HepG2 (cell line): ENCODE data around the gene SLU7. TPM values are rescaled to one million over a fixed set of nuclear protein-coding genes. Genes with fewer than 3 reads are reported as not detected.

Experiments used
- ATAC-seq: fragments of 200-7000 bp; cut with Tn5 transposase; 3 replicates; pipeline ENCODE4 v1.9.1; 2020; ENCODE audit warnings: mild to moderate bottlenecking, moderate library complexity
- BruUV-seq: library from RNA; stranded (reverse); fragments of 400-500 nt; replicated peaks from 2 replicates; lab custom pipeline; 2021; lab: Mats Ljungman, UMichigan
- CTCF ChIA-PET: fragments of 300-600 bp; formaldehyde crosslinking; extraction: SDS; loops from one replicate; lab custom pipeline; 2021; ENCODE audit warnings: low total read pairs, inconsistent platforms, low intra/inter-chr PET ratio; lab: Yijun Ruan, JAX
- POLR2A ChIA-PET: fragments of 350-600 bp; sonication (Branson Sonifier 250); formaldehyde crosslinking; loops from one replicate; lab custom pipeline; 2020; ENCODE audit warnings: antibody characterized with exemption, inconsistent platforms; lab: Yijun Ruan, JAX
- DNase-seq: peaks from one replicate; pipeline ENCODE4 v3.0.0-alpha.2; 2015; ENCODE audit warnings: low spot score
- FAIRE-seq: peaks from 3 replicates; lab custom pipeline; 2011; peaks lifted over from hg19 to GRCh38; lab: Jason Lieb, UNC
- H2AFZ ChIP-seq: one replicate; pipeline ENCODE4 v1.6.1; 2011; ENCODE audit warnings: low read length, inconsistent platforms
- H3K27ac ChIP-seq: fragments of 300-600 bp; 3 replicates; pipeline ENCODE4 v1.8.0; 2011; ENCODE audit warnings: mixed run types, mild to moderate bottlenecking, mixed read lengths, low read length, inconsistent platforms; ENCODE audit not compliant: insufficient read depth; ENCODE audit errors: extremely low read length
- H3K27me3 ChIP-seq, 2 experiments: fragments of 200-600 bp in 1 of 2; 2 replicates in 1 of 2; 3 replicates in 1 of 2; pipeline versions ENCODE4 v1.6.0 to v1.8.0; 2011; ENCODE audit warnings: low read length in 2 of 2, mild to moderate bottlenecking in 2 of 2, moderate library complexity in 2 of 2, inconsistent platforms in 1 of 2; ENCODE audit not compliant: insufficient read depth in 2 of 2, control insufficient read depth in 1 of 2
- H3K36me3 ChIP-seq, 2 experiments: fragments of 200-600 bp in 1 of 2; replicated peaks in 1 of 2; 2 replicates in 1 of 2; 3 replicates in 1 of 2; pipeline versions ENCODE4 v1.5.1 to v1.8.0; 2011; ENCODE audit warnings: low read length in 2 of 2, inconsistent platforms in 1 of 2; ENCODE audit not compliant: insufficient read depth in 2 of 2, control insufficient read depth in 1 of 2
- H3K4me1 ChIP-seq: 2 replicates; pipeline ENCODE4 v1.5.1; 2012; ENCODE audit warnings: low read length, inconsistent platforms; ENCODE audit not compliant: insufficient read depth
- H3K4me2 ChIP-seq: 2 replicates; pipeline ENCODE4 v1.6.0; 2011; ENCODE audit warnings: low read depth, low read length, inconsistent platforms
- H3K4me3 ChIP-seq, 3 experiments: fragments of 200-600 bp in 1 of 3; sonication (generic), shearing (Covaris generic) in 1 of 3; replicated peaks in 1 of 3; 2 replicates each; pipeline ENCODE4 v1.5.1; 2011 to 2016; ENCODE audit warnings: low read length in 3 of 3, inconsistent platforms in 2 of 3, low read depth in 2 of 3, mild to moderate bottlenecking in 2 of 3, control low read depth in 1 of 3, mixed read lengths in 1 of 3; ENCODE audit not compliant: insufficient read depth in 1 of 3
- H3K79me2 ChIP-seq: one replicate; pipeline ENCODE4 v1.6.1; 2011; ENCODE audit warnings: low read length, inconsistent platforms; ENCODE audit not compliant: insufficient read depth
- H3K9ac ChIP-seq: 2 replicates; pipeline ENCODE4 v1.6.0; 2011; ENCODE audit warnings: mild to moderate bottlenecking, low read depth, low read length, inconsistent platforms; ENCODE audit not compliant: insufficient read depth
- H3K9me3 ChIP-seq: 2 replicates; pipeline ENCODE4 v1.5.1; 2012; ENCODE audit warnings: mild to moderate bottlenecking, low read length
- H4K20me1 ChIP-seq: 2 replicates; pipeline ENCODE4 v1.6.0; 2011; ENCODE audit warnings: inconsistent platforms, mild to moderate bottlenecking, low read length, moderate library complexity; ENCODE audit not compliant: insufficient read depth
- JUND ChIP-seq: sonication (generic); formaldehyde crosslinking; IDR thresholded peaks from 2 replicates; pipeline ENCODE4 v1.8.0; 2022; ENCODE audit warnings: mild to moderate bottlenecking, missing genetic modification reagents
- KAT7 ChIP-seq: IDR thresholded peaks from 2 replicates; pipeline ENCODE4 v1.6.1; 2018; ENCODE audit warnings: borderline replicate concordance, missing compliant biosample characterization
- NFKBIZ ChIP-seq: IDR thresholded peaks from 2 replicates; pipeline ENCODE4 v1.6.1; 2018; ENCODE audit warnings: missing genetic modification reagents, missing compliant biosample characterization
- NR2F1 ChIP-seq, 2 experiments: fragments of 450-650 bp in 1 of 2; formaldehyde crosslinking in 1 of 2; IDR thresholded peaks; 2 replicates each; pipeline versions ENCODE4 v1.5.0 to v1.6.1; 2016 to 2020; ENCODE audit warnings: mild to moderate bottlenecking in 1 of 2, missing compliant biosample characterization in 1 of 2, missing genetic modification reagents in 1 of 2, moderate library complexity in 1 of 2
- SP4 ChIP-seq: sonication (generic); formaldehyde crosslinking; IDR thresholded peaks from 2 replicates; pipeline ENCODE4 v1.8.1; 2023; ENCODE audit warnings: mild to moderate bottlenecking, missing genetic modification reagents
- ZNF234 ChIP-seq: sonication (generic); formaldehyde crosslinking; conservative IDR thresholded peaks from 2 replicates; pipeline ENCODE4 v1.5.1; 2020; ENCODE audit warnings: mild to moderate bottlenecking, missing genetic modification reagents
- ZNF724P ChIP-seq: sonication (generic); formaldehyde crosslinking; IDR thresholded peaks from 2 replicates; pipeline ENCODE4 v1.8.0; 2022; ENCODE audit warnings: missing genetic modification reagents, borderline replicate concordance
- WGBS: methylation state at CpG from one replicate; pipeline ENCODE4 v1.1.6; 2017; ENCODE audit warnings: low lambda C conversion rate; 5-methylcytosine and 5-hydroxymethylcytosine counted together
- in situ Hi-C: cut with HindIII; loops from 2 replicates; pipeline ENCODE4 v1.10.0; 2017; ENCODE audit warnings: low pct_unique_long_range_greater_than_20kb; ENCODE audit not compliant: extremely low pct_ligation_motif_present
- intact Hi-C: fragments of 100-400 bp; cut with micrococcal nuclease; formaldehyde crosslinking; loops from one replicate; pipeline ENCODE4 v1.10.0; 2022; ENCODE audit not compliant: unreplicated experiment
- polyA plus RNA-seq, 8 experiments: library from polyadenylated mRNA; depleted of rRNA in 3 of 8; stranded (reverse) in 7 of 8; unstranded in 1 of 8; fragments of >200 nt; fragmentation: Illumina TruSeq in 4 of 8; extraction: Trizol in 4 of 8; gene quantifications; 2 replicates each; pipeline versions ENCODE4 v1.2.1 to v1.2.3, GENCODE V29; 2011 to 2016; ENCODE audit warnings: low read depth in 4 of 8, missing spikeins in 1 of 8, mixed read lengths in 1 of 8; ENCODE audit not compliant: insufficient read depth in 1 of 8
- total RNA-seq, 5 experiments: library from RNA; depleted of rRNA; stranded (reverse); fragments of >200 nt; fragmentation: Illumina TruSeq; extraction: Trizol; gene quantifications; 2 replicates each; pipeline ENCODE4 v1.2.3, GENCODE V29; 2016; ENCODE audit warnings: low read depth in 1 of 5
- TF ChIP-seq, protein P1 (sequence below): sonication (generic); formaldehyde crosslinking; IDR thresholded peaks from 2 replicates; pipeline ENCODE4 v1.4.0; 2020; ENCODE audit warnings: missing genetic modification reagents, borderline replicate concordance
- TF ChIP-seq, protein P2 (sequence below): sonication (generic); formaldehyde crosslinking; IDR thresholded peaks from 2 replicates; pipeline ENCODE4 v1.8.1; 2023; ENCODE audit warnings: mild to moderate bottlenecking, missing genetic modification reagents
- TF ChIP-seq, protein P3 (sequence below): sonication (generic); formaldehyde crosslinking; IDR thresholded peaks from 2 replicates; pipeline ENCODE4 v1.4.0; 2020; ENCODE audit warnings: missing genetic modification reagents, borderline replicate concordance

Gene SLU7
- total and polyA plus RNA-seq, 2 of the 13 experiments (the other 11 are each of a cell fraction or from before 2014, with no cell fraction given): 24.0 to 39.2 TPM

DNA sequence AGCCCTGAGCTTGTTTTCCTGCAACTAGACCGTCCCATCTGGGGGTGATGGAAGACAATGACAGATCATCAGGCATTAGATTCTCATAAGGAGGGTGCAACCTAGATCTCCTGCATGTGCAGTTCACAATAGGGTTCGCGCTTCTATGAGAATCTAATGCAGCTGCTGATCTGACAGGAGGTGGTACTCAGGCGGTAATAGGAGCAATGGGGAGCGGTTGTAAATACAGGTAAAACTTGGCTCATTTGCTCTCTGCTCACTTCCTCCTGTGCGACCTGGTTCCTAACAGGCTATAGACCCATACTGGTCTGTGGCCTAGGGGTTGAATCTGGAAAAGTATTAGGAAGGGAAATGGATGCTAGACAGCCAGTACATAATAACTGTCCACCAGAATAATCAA, 42.5 kb upstream of the SLU7 start:
- H3K4me1 ChIP-seq: peaks cover 67% of the 10 kb centered on the region
- BruUV-seq: no TSS peak
- no peak for ATAC-seq
- in situ Hi-C loops (no loop called here), intact Hi-C loops (loop anchor here (10.0 kb wide), 1 partner anchor 423 kb away; no protein-coding TSS in a partner anchor)
- DNase-seq: no peak
- no peaks in the 10 kb centered on the region for H3K79me2 ChIP-seq
- H4K20me1 ChIP-seq: no peaks in the 10 kb centered on the region
- no peaks in the 10 kb centered on the region for H3K36me3 ChIP-seq
- no peaks in the 10 kb centered on the region for H3K9me3 ChIP-seq
- no peak for FAIRE-seq
- POLR2A ChIA-PET: no interaction called here
- TF ChIP-seq ZNF234 (CRISPR knock-in tag) (no peak), NR2F1 (CRISPR knock-in tag; IDR thresholded peaks at IDR 0.05) (no peak), JUND (CRISPR knock-in tag) (no peak), KAT7 (CRISPR knock-in tag) (no peak), NFKBIZ (CRISPR knock-in tag) (no peak), ZNF724P (CRISPR knock-in tag) (no peak), SP4 (CRISPR knock-in tag) (no peak)
- TF ChIP-seq, protein P1, sequence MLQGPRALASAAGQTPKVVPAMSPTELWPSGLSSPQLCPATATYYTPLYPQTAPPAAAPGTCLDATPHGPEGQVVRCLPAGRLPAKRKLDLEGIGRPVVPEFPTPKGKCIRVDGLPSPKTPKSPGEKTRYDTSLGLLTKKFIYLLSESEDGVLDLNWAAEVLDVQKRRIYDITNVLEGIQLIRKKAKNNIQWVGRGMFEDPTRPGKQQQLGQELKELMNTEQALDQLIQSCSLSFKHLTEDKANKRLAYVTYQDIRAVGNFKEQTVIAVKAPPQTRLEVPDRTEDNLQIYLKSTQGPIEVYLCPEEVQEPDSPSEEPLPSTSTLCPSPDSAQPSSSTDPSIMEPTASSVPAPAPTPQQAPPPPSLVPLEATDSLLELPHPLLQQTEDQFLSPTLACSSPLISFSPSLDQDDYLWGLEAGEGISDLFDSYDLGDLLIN (CRISPR knock-in tag): no peak
- TF ChIP-seq, protein P2, sequence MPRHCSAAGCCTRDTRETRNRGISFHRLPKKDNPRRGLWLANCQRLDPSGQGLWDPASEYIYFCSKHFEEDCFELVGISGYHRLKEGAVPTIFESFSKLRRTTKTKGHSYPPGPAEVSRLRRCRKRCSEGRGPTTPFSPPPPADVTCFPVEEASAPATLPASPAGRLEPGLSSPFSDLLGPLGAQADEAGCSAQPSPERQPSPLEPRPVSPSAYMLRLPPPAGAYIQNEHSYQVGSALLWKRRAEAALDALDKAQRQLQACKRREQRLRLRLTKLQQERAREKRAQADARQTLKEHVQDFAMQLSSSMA (CRISPR knock-in tag): no peak
- TF ChIP-seq, protein P3, sequence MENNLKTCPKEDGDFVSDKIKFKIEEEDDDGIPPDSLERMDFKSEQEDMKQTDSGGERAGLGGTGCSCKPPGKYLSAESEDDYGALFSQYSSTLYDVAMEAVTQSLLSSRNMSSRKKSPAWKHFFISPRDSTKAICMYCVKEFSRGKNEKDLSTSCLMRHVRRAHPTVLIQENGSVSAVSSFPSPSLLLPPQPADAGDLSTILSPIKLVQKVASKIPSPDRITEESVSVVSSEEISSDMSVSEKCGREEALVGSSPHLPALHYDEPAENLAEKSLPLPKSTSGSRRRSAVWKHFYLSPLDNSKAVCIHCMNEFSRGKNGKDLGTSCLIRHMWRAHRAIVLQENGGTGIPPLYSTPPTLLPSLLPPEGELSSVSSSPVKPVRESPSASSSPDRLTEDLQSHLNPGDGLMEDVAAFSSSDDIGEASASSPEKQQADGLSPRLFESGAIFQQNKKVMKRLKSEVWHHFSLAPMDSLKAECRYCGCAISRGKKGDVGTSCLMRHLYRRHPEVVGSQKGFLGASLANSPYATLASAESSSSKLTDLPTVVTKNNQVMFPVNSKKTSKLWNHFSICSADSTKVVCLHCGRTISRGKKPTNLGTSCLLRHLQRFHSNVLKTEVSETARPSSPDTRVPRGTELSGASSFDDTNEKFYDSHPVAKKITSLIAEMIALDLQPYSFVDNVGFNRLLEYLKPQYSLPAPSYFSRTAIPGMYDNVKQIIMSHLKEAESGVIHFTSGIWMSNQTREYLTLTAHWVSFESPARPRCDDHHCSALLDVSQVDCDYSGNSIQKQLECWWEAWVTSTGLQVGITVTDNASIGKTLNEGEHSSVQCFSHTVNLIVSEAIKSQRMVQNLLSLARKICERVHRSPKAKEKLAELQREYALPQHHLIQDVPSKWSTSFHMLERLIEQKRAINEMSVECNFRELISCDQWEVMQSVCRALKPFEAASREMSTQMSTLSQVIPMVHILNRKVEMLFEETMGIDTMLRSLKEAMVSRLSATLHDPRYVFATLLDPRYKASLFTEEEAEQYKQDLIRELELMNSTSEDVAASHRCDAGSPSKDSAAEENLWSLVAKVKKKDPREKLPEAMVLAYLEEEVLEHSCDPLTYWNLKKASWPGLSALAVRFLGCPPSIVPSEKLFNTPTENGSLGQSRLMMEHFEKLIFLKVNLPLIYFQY: no peak
- no peak overlapping the region for H2AFZ ChIP-seq
- CTCF ChIA-PET: interaction anchor here (2.5 kb wide), 1 partner anchor 22 kb away, joined by 14 read pairs; no protein-coding TSS in a partner anchor
- no peaks in the 10 kb centered on the region for H3K27me3 ChIP-seq
- no peak overlapping the region for H3K9ac ChIP-seq
- no peak overlapping the region for H3K27ac ChIP-seq
- no peak overlapping the region for H3K4me2 ChIP-seq
- H3K4me3 ChIP-seq: no peak overlapping the region
- WGBS: 88% methylated on average over 6 of the region's 6 CpGs
